ENCODE results near the gene DOLK. TPM values are rescaled to one million over a fixed set of nuclear protein-coding genes. Genes with fewer than 3 reads are reported as not detected.

Gene DOLK
- total RNA-seq, 2 experiments from 2014 or later = 4.8 to 5.0 TPM

DNA sequence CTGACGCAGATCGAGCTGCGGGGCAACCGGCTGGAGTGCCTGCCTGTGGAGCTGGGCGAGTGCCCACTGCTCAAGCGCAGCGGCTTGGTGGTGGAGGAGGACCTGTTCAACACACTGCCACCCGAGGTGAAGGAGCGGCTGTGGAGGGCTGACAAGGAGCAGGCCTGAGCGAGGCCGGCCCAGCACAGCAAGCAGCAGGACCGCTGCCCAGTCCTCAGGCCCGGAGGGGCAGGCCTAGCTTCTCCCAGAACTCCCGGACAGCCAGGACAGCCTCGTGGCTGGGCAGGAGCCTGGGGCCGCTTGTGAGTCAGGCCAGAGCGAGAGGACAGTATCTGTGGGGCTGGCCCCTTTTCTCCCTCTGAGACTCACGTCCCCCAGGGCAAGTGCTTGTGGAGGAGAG, 31.2 kb downstream of the DOLK start:
- Mint-ChIP-seq H3K4me3 (no peak overlapping the region), H3K27me3 (no peaks in the 10 kb centered on the region), H3K4me1 (peaks cover 36% of the 10 kb centered on the region), H3K9me3 (ENCODE audit: low read depth) (no peaks in the 10 kb centered on the region), H3K36me3 (ENCODE audit: low read depth) (peaks cover 30% of the 10 kb centered on the region), H3K27ac (no peak overlapping the region)
- intact Hi-C loops (cut with DNase I, micrococcal nuclease) = no loop called here
- ATAC-seq (no peak), DNase-seq (no peak)
- CTCF ChIA-PET = interaction anchor here (0.6 to 1.8 kb wide), 4 partner anchors 12 to 519 kb away, joined by 3 to 8 read pairs (median 5); no protein-coding TSS in a partner anchor
- POLR2A ChIA-PET = interaction anchor here (0.5 kb wide), 1 partner anchor 22 kb away, joined by 5 read pairs; no protein-coding TSS in a partner anchor

DNA sequence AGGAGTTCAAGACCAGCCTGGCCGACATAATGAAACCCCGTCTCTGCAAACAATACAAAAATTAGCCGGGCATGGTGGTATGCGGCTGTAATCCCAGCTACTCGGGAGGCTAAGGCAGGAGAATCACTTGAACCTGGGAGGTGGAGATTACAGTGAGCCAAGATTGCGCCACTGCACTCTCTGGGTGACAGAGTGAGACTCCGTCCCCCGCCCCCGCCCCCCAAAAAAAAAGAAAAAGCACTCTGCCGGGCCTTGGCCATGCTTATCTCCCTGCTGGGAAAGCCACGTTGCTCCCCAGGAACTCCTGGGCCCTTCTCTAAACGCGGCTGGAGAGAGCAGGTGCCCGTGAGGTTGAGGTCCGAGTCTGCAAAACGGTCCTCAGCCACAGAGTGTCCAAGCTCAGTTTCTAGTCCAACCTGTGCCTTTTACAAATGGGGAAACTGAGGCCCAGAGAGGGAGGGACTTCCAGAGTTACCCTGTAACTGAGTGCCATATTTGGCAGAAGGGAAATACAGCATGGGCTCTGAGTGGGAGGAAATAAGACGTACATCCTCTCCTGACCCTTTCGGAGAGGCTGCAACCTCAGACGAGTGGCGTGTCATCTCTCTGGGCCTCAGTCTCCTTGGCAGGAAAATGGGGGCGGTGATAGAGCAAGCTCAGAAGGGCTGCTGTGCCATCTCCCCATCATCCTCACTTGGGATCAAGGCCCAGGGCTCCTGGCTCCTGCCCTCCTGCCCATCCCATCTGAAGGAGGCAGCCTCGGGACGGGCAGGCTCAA, 33.2 kb downstream of the DOLK start:
- CTCF ChIA-PET = interaction anchor here (1.8 kb wide), 1 partner anchor 14 kb away, joined by 8 read pairs; no protein-coding TSS in a partner anchor
- peak; percentile 44 for DNase-seq
- intact Hi-C loops (cut with DNase I, micrococcal nuclease) = no loop called here

DNA sequence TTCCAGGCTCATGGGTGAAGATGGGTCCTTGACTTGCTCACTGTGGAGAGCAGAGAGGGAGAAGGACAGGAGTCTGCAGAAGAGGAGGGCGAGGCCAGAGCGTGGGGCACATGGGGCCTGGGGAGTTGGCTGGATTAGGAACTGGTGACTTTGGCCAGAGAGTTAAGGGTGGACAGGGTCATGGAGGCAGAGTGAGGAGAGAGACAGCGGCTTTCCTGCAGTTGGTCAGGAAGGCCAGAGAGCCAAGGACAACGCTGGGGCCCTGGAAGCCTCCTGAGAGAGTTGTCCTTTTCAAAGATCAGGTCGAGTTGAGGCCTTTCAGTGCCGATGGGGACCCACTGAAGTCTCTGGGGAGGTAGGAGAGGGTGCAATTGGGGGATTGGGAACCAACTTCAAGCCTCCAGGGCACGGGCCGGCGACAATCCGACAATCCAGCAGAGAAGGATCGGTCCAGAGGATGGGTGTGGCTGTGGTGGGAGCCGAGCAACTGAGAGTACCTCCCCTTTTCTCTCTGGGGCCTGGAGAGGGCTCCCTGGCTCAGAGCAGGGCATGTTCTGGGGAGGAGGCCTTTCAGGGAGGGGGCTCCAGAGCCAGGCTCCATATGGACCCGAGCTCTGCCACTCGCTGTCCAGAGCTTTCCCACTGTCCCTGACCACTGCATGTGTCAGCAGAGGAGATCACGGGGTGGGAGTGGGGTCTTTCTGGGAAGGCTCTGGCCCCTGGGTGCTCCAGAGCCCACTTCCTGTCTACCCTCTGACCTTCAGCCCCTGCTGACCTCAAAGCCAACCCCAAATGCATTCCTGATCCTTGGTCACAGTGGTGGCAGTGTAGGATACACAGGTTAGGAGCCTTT, 34.1 kb downstream of the DOLK start:
- Mint-ChIP-seq H3K4me1 (peaks cover 47% of the 10 kb centered on the region), H3K36me3 (ENCODE audit: low read depth) (peaks cover 43% of the 10 kb centered on the region), H3K9me3 (ENCODE audit: low read depth) (no peaks in the 10 kb centered on the region), H3K4me3 (no peak overlapping the region), H3K27ac (peak overlapping the region; percentile 80), H3K27me3 (no peaks in the 10 kb centered on the region)
- intact Hi-C loops (cut with DNase I, micrococcal nuclease) = no loop called here
- ChIA-PET POLR2A (no interaction called here), CTCF (interaction anchor here (0.9 kb wide), 1 partner anchor 12 kb away, joined by 3 read pairs; no protein-coding TSS in a partner anchor)
- DNase-seq (no peak), ATAC-seq (no peak)

More for the DNA sequence above, 33.2 kb downstream of the DOLK start:
- Mint-ChIP-seq H3K27me3 (no peaks in the 10 kb centered on the region), H3K4me1 (peaks cover 46% of the 10 kb centered on the region), H3K4me3 (no peak overlapping the region), H3K9me3 (ENCODE audit: low read depth) (no peaks in the 10 kb centered on the region), H3K36me3 (ENCODE audit: low read depth) (peaks cover 35% of the 10 kb centered on the region), H3K27ac (peak overlapping the region; percentile 19)
- POLR2A ChIA-PET = no interaction called here
- ATAC-seq = peak; percentile 66

DNA sequence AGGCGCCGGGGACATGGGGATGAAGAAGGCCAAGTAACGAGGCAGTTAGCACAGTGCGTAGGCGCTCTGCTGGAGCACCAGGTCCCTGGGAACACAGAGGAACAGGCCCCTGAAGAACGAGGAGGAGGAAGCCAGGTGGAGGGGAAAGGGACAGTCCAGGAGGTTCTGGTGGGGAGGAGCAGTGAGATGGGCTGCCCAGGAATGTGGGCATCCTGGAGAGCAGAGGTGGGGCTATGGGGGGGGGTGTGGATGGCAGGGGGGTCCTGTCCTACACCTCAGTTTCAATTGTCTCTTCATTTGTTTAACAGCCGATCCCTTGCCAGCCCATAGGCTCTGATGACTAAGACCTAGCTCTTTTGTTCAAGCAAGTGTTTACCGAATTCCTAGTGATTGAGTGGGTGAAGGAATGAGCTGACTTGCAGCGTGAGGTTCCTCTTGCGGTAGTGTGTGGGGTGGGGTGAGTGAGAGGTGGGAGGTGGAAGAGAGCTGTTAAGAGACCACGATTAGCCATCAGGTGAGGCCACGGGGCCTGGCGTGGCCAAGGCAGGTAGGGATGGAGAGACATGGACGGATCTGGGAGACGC, 35.0 kb downstream of the DOLK start:
- H3K36me3 Mint-ChIP-seq (ENCODE audit: low read depth) = peaks cover 45% of the 10 kb centered on the region
- H3K9me3 Mint-ChIP-seq (ENCODE audit: low read depth) = no peaks in the 10 kb centered on the region
- no peak overlapping the region for H3K4me3 Mint-ChIP-seq
- DNase-seq = peak; percentile 54
- ChIA-PET POLR2A (interaction anchor here (0.6 kb wide), 2 partner anchors 22 to 56 kb away, joined by 3 read pairs; no protein-coding TSS in a partner anchor), CTCF (interaction anchor here (0.9 kb wide), 1 partner anchor 13 kb away, joined by 3 read pairs; no protein-coding TSS in a partner anchor)
- intact Hi-C loops (cut with DNase I, micrococcal nuclease) = no loop called here
- peak overlapping the region; percentile 80 for H3K27ac Mint-ChIP-seq
- peaks cover 47% of the 10 kb centered on the region for H3K4me1 Mint-ChIP-seq
- H3K27me3 Mint-ChIP-seq = no peaks in the 10 kb centered on the region
- ATAC-seq = peak; percentile 66

DNA sequence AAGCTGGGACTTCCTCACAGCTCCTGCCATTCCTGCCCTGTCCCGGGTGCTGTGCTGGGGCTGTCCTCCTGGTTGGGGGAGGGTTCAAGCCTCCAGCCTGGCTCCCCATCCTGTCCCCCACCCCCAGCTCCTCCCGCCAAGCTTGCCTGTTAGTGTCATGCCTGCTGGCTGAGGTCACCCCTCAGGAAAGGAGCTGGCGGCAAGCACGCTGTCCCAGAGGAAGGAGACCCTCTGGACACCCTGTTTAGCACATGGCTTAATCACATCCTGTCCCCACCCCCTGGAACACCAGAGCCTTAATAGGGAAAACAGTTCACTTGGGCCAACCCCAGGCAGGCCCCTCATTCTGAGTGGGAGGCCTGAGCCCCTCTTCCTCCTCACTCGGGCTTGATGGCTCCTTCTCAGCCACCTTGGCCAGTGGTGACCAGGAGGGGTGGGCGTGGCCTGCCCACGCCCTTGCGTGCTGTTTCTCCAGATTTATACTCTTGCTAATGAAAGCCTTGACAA, 35.8 kb downstream of the DOLK start:
- ChIA-PET CTCF (no interaction called here), POLR2A (no interaction called here)
- peaks cover 48% of the 10 kb centered on the region for H3K4me1 Mint-ChIP-seq
- ATAC-seq (no peak), DNase-seq (no peak)
- H3K27me3 Mint-ChIP-seq = no peaks in the 10 kb centered on the region
- H3K9me3 Mint-ChIP-seq (ENCODE audit: low read depth) = no peaks in the 10 kb centered on the region
- H3K36me3 Mint-ChIP-seq (ENCODE audit: low read depth) = peaks cover 40% of the 10 kb centered on the region
- H3K4me3 Mint-ChIP-seq = no peak overlapping the region
- intact Hi-C loops (cut with DNase I, micrococcal nuclease) = no loop called here
- H3K27ac Mint-ChIP-seq = no peak overlapping the region

DNA sequence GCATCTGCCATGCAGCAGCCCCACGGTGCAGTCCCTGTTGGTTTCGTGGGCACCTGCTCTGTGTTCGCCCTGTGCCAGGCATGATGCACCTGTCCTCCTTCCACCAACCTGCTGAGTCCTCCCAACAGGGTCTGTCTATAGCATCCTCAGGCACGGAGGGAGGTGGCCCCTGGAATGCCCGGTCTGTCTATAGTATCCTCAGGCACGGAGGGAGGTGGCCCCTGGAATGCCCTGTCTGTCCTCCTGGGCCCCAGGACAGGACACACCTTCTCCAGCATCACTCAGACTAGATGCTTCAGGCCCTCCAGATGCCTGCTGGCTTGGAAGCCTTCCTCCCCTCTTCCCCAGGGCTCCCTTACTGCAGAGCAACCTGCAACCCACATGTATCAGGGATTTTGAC, 36.5 kb downstream of the DOLK start:
- H3K4me3 Mint-ChIP-seq = no peak overlapping the region
- no peaks in the 10 kb centered on the region for H3K9me3 Mint-ChIP-seq (ENCODE audit: low read depth)
- H3K27ac Mint-ChIP-seq = no peak overlapping the region
- ChIA-PET POLR2A (interaction anchor here (1.1 kb wide), 1 partner anchor 37 kb away, joined by 3 read pairs; no protein-coding TSS in a partner anchor), CTCF (no interaction called here)
- intact Hi-C loops (cut with DNase I, micrococcal nuclease) = no loop called here
- DNase-seq = no peak
- peaks cover 39% of the 10 kb centered on the region for H3K36me3 Mint-ChIP-seq (ENCODE audit: low read depth)
- no peaks in the 10 kb centered on the region for H3K27me3 Mint-ChIP-seq
- no peak for ATAC-seq
- H3K4me1 Mint-ChIP-seq = peaks cover 49% of the 10 kb centered on the region

DNA sequence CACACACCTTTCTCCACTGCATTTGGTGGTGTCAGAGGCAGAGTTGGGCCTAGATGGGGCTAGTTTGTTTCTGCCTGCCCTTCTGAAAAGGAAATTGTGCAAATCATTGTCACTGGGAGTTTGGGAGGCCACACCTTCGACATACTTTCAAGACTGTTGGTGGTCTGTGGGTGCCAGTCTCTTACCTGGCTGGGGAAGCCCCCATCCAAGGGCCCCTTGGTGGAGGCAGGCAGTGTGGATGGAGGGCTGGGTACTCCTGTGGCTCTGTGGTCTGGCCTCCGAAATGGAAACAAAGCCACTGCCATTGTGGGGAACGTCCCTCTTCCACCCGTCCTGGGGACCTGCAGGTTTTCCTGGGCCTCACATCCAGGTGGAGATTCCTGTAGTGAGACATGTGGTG, 37.5 kb downstream of the DOLK start:
- H3K9me3 Mint-ChIP-seq (ENCODE audit: low read depth) = no peaks in the 10 kb centered on the region
- peaks cover 36% of the 10 kb centered on the region for H3K36me3 Mint-ChIP-seq (ENCODE audit: low read depth)
- ATAC-seq (no peak), DNase-seq (no peak)
- CTCF ChIA-PET = no interaction called here
- H3K27ac Mint-ChIP-seq = no peak overlapping the region
- no peaks in the 10 kb centered on the region for H3K27me3 Mint-ChIP-seq
- intact Hi-C loops (cut with DNase I, micrococcal nuclease) = no loop called here
- peaks cover 53% of the 10 kb centered on the region for H3K4me1 Mint-ChIP-seq
- H3K4me3 Mint-ChIP-seq = no peak overlapping the region
- POLR2A ChIA-PET = interaction anchor here (1.1 kb wide), 1 partner anchor 36 kb away, joined by 3 read pairs; no protein-coding TSS in a partner anchor

DNA sequence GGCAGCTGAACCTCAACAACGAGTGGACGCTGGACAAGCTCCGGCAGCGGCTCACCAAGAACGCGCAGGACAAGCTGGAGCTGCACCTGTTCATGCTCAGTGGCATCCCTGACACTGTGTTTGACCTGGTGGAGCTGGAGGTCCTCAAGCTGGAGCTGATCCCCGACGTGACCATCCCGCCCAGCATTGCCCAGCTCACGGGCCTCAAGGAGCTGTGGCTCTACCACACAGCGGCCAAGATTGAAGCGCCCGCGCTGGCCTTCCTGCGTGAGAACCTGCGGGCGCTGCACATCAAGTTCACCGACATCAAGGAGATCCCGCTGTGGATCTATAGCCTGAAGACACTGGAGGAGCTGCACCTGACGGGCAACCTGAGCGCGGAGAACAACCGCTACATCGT, 39.0 kb downstream of the DOLK start:
- Mint-ChIP-seq H3K36me3 (ENCODE audit: low read depth) (peaks cover 33% of the 10 kb centered on the region), H3K4me3 (no peak overlapping the region), H3K27ac (no peak overlapping the region), H3K9me3 (ENCODE audit: low read depth) (no peaks in the 10 kb centered on the region), H3K27me3 (no peaks in the 10 kb centered on the region), H3K4me1 (peaks cover 51% of the 10 kb centered on the region)
- DNase-seq (no peak), ATAC-seq (no peak)
- CTCF ChIA-PET = interaction anchor here (0.8 kb wide), 1 partner anchor 30 kb away, joined by 4 read pairs; no protein-coding TSS in a partner anchor
- POLR2A ChIA-PET = interaction anchor here (0.6 kb wide), 1 partner anchor 8 kb away, joined by 3 read pairs; no protein-coding TSS in a partner anchor
- intact Hi-C loops (cut with DNase I, micrococcal nuclease) = no loop called here

DNA sequence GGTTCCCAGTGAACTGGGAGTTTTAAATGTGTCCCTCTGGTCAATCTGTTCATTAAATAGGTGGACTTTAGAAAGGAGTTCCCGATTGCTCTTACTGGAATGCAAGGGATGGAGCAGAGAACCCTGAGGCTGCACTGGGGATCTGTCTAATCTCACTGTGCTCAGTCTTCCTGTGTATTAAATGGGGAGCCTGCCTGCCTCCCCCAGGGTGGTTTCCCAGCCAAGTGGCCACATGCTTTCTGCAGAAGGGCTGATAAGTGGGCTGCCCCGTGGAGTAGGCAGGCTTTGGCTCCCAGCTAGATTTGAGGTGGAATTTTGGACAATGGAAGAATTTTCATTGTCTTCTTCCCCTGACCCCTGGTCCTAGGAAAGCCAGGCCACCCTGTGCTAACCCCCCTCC, 40.7 kb downstream of the DOLK start:
- H3K4me3 Mint-ChIP-seq = no peak overlapping the region
- peaks cover 51% of the 10 kb centered on the region for H3K4me1 Mint-ChIP-seq
- H3K36me3 Mint-ChIP-seq (ENCODE audit: low read depth) = peaks cover 21% of the 10 kb centered on the region
- DNase-seq (no peak), ATAC-seq (no peak)
- POLR2A ChIA-PET = interaction anchor here (0.6 kb wide), 1 partner anchor 210 kb away, joined by 4 read pairs; no protein-coding TSS in a partner anchor
- no peak overlapping the region for H3K27ac Mint-ChIP-seq
- no peaks in the 10 kb centered on the region for H3K9me3 Mint-ChIP-seq (ENCODE audit: low read depth)
- CTCF ChIA-PET = interaction anchor here (0.7 to 1.0 kb wide), 3 partner anchors 18 to 269 kb away, joined by 3 read pairs; no protein-coding TSS in a partner anchor
- intact Hi-C loops (cut with DNase I, micrococcal nuclease) = no loop called here
- no peaks in the 10 kb centered on the region for H3K27me3 Mint-ChIP-seq

DNA sequence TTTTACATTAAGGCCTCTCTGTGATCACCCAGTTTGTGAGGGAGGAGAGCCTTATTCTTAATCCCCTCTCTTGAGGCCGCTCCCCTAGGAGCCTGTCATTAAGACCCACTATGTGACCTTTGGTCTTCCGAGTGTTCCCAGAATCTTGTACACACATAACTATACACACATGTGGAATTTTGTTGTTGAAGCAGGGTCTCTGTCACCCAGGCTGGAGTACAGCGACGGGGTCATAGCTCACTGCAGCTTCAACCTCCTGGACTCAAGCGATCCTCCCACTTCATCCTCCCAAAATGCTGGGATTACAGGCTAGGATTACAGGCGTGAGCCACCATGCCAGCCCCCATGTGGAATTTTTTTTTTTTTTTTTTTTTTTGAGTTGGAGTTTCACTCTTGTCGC, 41.4 kb downstream of the DOLK start:
- ChIA-PET CTCF (interaction anchor here (0.7 to 0.9 kb wide), 2 partner anchors 19 to 268 kb away, joined by 3 read pairs; no protein-coding TSS in a partner anchor), POLR2A (interaction anchor here (0.6 kb wide), 2 partner anchors 135 to 209 kb away, joined by 3 to 4 read pairs; no protein-coding TSS in a partner anchor)
- Mint-ChIP-seq H3K4me1 (peaks cover 47% of the 10 kb centered on the region), H3K27ac (no peak overlapping the region), H3K27me3 (no peaks in the 10 kb centered on the region), H3K9me3 (ENCODE audit: low read depth) (no peaks in the 10 kb centered on the region), H3K4me3 (no peak overlapping the region), H3K36me3 (ENCODE audit: low read depth) (peaks cover 21% of the 10 kb centered on the region)
- intact Hi-C loops (cut with DNase I, micrococcal nuclease) = no loop called here
- DNase-seq = no peak
- no peak for ATAC-seq
